ENCODE results near the gene MMP23B. TPM values are rescaled to one million over a fixed set of nuclear protein-coding genes. Genes with fewer than 3 reads are reported as not detected.

Gene MMP23B
- total RNA-seq, 1 donor from 2014 or later: 0.35 TPM

DNA sequence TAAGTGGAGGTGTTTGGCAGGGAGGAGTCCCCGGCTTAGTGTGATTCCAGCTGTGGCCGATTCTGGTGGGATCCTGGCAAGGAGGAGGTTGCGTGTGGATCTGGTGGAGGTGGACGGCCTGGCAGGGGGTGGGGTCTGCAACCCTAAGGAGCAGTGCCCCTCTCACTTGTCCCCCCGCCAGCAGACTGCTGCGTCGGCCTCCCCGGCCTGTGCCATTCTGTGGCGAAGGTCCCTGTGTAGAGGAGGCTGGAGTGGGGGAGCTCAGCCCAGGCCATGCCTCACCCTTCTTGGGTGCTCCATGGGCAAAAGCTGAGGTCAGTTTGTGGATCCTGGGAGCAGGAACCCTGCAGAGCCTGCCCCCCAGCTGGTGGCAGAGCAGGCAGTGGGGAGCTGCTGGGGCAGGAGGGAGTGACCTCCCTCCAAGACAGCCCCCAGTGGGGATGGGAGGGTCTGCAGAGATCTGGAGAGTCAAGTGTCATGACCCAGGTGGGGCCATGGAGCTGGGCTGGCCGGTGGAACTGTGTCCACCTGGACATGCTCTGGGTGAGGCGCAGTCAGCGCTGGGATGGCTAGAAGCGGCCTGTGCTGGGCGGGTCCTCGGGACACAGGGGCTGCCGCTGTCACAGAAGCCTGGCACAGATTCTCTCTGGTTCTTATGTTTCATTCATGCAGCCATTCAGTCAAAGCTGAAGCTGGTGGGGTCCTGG is 11.4 kb upstream of the MMP23B start:
- DNase-seq: no peak
- H3K4me3 Mint-ChIP-seq: no peak overlapping the region
- POLR2A ChIA-PET: interaction anchor here (0.6 to 1.8 kb wide), 2 partner anchors 9 to 118 kb away, joined by 6 read pairs; no protein-coding TSS in a partner anchor

DNA sequence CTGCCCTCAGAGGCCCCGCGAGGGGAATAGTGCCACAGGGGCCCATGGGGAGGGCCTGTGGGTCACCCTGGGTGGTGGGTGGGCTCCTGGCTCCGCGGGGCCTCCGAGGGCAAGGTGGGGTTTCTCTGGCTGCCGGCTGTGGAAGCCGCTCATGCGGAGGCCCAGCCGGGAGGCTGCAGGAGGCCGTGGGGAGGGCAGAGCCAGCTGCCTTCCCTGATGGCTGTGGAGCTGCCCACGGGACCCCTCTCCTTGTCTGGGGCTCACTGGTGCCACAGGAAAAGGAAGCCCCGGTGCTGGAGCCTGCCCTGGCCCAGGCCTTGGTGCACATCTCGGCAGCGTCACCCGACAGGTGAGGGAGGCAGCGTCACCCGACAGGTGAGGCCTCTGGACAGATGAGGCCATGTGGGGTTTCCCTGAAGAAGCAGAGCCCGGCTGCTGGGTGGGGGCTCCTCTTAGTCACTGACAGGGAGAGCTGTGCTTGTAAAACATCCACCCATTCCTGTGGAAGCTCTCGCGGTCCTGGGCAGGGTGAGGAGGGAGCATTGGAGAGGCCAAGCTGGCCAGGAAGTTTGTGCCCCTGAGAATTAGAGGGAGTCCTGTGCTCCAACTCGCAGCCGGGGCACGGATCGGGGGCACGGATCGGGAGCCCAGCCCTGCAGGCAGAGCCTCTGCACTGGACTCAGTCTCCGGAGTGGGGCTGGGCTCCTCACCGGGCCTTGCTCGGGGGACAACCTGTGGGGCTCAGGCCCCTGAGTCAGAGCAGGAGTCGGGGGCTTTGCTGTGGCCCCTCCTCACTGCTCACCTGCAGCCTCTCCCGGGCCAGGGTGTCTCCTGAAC is 10.6 kb upstream of the MMP23B start:
- TF ChIP-seq, protein P1, sequence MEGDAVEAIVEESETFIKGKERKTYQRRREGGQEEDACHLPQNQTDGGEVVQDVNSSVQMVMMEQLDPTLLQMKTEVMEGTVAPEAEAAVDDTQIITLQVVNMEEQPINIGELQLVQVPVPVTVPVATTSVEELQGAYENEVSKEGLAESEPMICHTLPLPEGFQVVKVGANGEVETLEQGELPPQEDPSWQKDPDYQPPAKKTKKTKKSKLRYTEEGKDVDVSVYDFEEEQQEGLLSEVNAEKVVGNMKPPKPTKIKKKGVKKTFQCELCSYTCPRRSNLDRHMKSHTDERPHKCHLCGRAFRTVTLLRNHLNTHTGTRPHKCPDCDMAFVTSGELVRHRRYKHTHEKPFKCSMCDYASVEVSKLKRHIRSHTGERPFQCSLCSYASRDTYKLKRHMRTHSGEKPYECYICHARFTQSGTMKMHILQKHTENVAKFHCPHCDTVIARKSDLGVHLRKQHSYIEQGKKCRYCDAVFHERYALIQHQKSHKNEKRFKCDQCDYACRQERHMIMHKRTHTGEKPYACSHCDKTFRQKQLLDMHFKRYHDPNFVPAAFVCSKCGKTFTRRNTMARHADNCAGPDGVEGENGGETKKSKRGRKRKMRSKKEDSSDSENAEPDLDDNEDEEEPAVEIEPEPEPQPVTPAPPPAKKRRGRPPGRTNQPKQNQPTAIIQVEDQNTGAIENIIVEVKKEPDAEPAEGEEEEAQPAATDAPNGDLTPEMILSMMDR (IDR thresholded peaks at IDR 0.05): no peak
- intact Hi-C loops (cut with micrococcal nuclease): no loop called here
- POLR2A ChIA-PET: interaction anchor here (0.6 to 1.8 kb wide), 2 partner anchors 8 to 119 kb away, joined by 6 read pairs; no protein-coding TSS in a partner anchor
- no peak for DNase-seq
- H3K9me3 Mint-ChIP-seq: no peaks in the 10 kb centered on the region
- no peak overlapping the region for H3K27ac Mint-ChIP-seq
- no peaks in the 10 kb centered on the region for H3K27me3 Mint-ChIP-seq
- CTCF ChIA-PET: no interaction called here
- ATAC-seq (ENCODE audit: low read depth): no peak
- peaks cover 5% of the 10 kb centered on the region for H3K36me3 Mint-ChIP-seq (ENCODE audit: low read depth)
- H3K4me1 Mint-ChIP-seq: peaks cover 6% of the 10 kb centered on the region
- H3K4me3 Mint-ChIP-seq: no peak overlapping the region

More for the DNA sequence above, 11.4 kb upstream of the MMP23B start:
- no peak overlapping the region for H3K27ac Mint-ChIP-seq
- no peaks in the 10 kb centered on the region for H3K9me3 Mint-ChIP-seq
- no peaks in the 10 kb centered on the region for H3K27me3 Mint-ChIP-seq
- intact Hi-C loops (cut with micrococcal nuclease): no loop called here
- ATAC-seq (ENCODE audit: low read depth): no peak
- TF ChIP-seq, protein P1 (IDR thresholded peaks at IDR 0.05): no peak
- H3K36me3 Mint-ChIP-seq (ENCODE audit: low read depth): peaks cover 5% of the 10 kb centered on the region
- CTCF ChIA-PET: no interaction called here
- H3K4me1 Mint-ChIP-seq: peaks cover 6% of the 10 kb centered on the region

DNA sequence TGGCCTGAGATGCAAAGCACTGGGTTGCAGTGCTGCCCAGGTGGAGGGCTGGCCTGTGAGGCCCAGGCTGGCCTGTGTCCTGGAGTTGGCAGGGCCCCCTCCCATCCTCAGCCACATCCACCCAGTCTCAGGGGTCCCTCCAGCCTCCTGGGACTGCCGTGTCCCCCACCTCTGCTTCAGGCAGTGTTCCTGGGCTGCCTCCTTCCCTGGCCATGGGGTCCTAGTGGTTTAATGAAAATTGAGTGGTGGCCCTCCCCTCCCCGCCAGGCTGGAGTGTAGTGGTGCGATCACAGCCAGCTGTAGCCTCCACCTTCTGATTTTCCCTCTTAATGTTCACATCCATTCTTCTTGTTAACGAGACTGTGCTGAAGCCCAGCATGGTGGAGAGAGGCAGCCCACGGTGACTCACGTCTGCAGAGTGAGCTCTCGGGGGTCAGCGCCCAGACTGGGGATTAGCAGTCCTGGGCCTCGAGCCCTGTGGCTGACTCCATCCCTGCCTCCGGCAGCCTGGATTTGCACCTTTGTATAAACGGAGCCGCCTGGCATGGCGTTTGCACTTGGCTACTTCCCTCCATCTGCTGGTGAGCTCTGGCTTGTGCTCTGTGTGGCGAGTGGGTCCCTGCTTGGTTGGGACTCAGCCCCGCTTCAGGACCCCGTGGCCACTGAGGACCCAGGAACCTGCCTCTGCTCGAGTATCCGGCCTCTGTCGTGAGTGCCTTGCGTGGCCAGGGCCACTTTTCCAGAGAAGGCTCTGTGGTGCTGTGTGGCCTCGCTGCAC is 9.8 kb upstream of the MMP23B start:
- H3K36me3 Mint-ChIP-seq (ENCODE audit: low read depth): peaks cover 5% of the 10 kb centered on the region
- ChIA-PET CTCF (no interaction called here), POLR2A (no interaction called here)
- TF ChIP-seq, protein P1 (IDR thresholded peaks at IDR 0.05): no peak
- no peak overlapping the region for H3K27ac Mint-ChIP-seq
- ATAC-seq (ENCODE audit: low read depth): no peak
- intact Hi-C loops (cut with micrococcal nuclease): no loop called here
- H3K9me3 Mint-ChIP-seq: no peaks in the 10 kb centered on the region
- no peak for DNase-seq
- H3K27me3 Mint-ChIP-seq: no peaks in the 10 kb centered on the region
- H3K4me1 Mint-ChIP-seq: peaks cover 3% of the 10 kb centered on the region
- H3K4me3 Mint-ChIP-seq: no peak overlapping the region

DNA sequence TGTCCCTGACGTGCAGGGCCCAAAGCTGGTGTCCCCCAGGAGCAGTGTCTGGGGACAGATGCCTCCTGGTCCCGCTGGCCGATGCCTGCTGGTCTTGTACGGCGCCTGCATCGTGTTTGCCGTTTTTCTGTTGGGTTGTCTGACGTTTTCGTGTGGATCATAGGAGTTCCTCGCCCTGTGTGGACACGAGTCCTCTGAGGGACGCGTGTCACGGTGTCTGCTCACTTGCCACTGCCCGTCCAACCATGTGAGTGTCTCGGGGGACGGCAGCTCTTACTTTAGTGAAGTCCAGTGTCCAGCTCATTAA is 9.2 kb upstream of the MMP23B start:
- Mint-ChIP-seq H3K27me3 (no peaks in the 10 kb centered on the region), H3K4me1 (no peaks in the 10 kb centered on the region), H3K9me3 (no peaks in the 10 kb centered on the region), H3K36me3 (ENCODE audit: low read depth) (peaks cover 3% of the 10 kb centered on the region), H3K27ac (no peak overlapping the region), H3K4me3 (no peak overlapping the region)
- ChIA-PET CTCF (no interaction called here), POLR2A (no interaction called here)
- intact Hi-C loops (cut with micrococcal nuclease): no loop called here
- TF ChIP-seq, protein P1 (IDR thresholded peaks at IDR 0.05): no peak
- ATAC-seq (ENCODE audit: low read depth): no peak
- DNase-seq: no peak

DNA sequence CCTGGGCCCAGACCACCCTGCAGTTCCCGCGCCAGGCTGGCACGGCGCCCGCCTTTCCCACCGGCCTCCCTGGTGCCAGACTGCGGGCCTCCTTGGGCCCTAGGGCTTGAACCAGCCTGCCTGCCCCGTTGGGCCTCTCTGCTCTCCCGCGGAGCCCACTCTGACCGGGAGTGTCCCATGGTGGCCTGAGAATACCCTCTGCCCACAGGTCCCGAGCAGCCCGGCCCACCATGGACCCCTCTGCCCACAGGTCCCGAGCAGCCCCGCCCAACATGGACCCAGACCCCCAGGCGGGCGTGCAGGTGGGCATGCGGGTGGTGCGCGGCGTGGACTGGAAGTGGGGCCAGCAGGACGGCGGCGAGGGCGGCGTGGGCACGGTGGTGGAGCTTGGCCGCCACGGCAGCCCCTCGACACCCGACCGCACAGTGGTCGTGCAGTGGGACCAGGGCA is 8.8 kb upstream of the MMP23B start:
- CTCF ChIA-PET: no interaction called here
- Mint-ChIP-seq H3K9me3 (no peaks in the 10 kb centered on the region), H3K4me3 (no peak overlapping the region), H3K27me3 (no peaks in the 10 kb centered on the region), H3K36me3 (ENCODE audit: low read depth) (peaks cover 1% of the 10 kb centered on the region), H3K27ac (no peak overlapping the region), H3K4me1 (no peaks in the 10 kb centered on the region)
- ATAC-seq (ENCODE audit: low read depth) (no peak), DNase-seq (no peak)
- TF ChIP-seq, protein P1 (IDR thresholded peaks at IDR 0.05): no peak
- POLR2A ChIA-PET: no interaction called here
- intact Hi-C loops (cut with micrococcal nuclease): no loop called here
